T-helper 1 cell treated with Interleukin-12 subunit alpha and Interleukin-12 subunit beta and Interleukin-4 antibody, amounts not matched to agents 30 μg/mL and 1 μg/mL, for 36 hours (primary cell): Measurements from ENCODE around the gene SNCAIP.
"Not testable (repeated sequence)": the region's sequence is repeated elsewhere in the genome, so short reads cannot be mapped to it uniquely, and the experiment has no call there.

Experiments used
- H3K27ac Mint-ChIP-seq: one replicate; pipeline ENCODE4 v1.8.0; 2021; ENCODE audit warnings: mild to moderate bottlenecking, mixed read lengths
- H3K27me3 Mint-ChIP-seq: one replicate; pipeline ENCODE4 v1.8.0; 2021; ENCODE audit warnings: low read depth, mixed read lengths
- H3K36me3 Mint-ChIP-seq: one replicate; pipeline ENCODE4 v1.8.0; 2021; ENCODE audit warnings: low read depth, mixed read lengths
- H3K4me1 Mint-ChIP-seq: one replicate; pipeline ENCODE4 v1.8.0; 2021; ENCODE audit warnings: low read depth, mixed read lengths
- H3K4me3 Mint-ChIP-seq: one replicate; pipeline ENCODE4 v1.8.0; 2021; ENCODE audit warnings: mild to moderate bottlenecking, moderate library complexity, mixed read lengths
- H3K9me3 Mint-ChIP-seq: one replicate; pipeline ENCODE4 v1.8.0; 2021; ENCODE audit warnings: mixed read lengths

Gene SNCAIP

DNA sequence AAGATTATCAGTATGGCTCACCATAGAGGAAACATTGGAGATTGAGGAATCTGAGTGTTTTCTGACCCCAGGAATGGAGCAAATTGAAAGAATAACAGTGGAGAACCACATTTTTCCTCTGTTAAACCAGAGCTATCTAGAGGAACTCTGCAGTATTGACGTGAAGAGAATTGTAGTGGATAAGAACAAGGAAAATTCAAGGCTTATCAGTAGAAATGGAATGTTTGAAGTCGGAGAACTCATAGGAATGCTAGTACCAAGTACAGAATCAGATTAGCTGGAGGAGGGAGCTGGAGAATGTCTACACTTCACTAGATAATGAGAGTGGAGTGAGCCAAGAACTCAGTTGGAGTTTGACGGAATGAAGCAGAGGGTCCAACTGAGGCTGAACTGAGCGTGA, 50.3 kb downstream of the SNCAIP start:
- Mint-ChIP-seq H3K9me3 (no peaks in the 10 kb centered on the region), H3K4me1 (no peaks in the 10 kb centered on the region), H3K4me3 (no peak overlapping the region), H3K27me3 (no peaks in the 10 kb centered on the region), H3K36me3 (no peaks in the 10 kb centered on the region), H3K27ac (no peak overlapping the region)

DNA sequence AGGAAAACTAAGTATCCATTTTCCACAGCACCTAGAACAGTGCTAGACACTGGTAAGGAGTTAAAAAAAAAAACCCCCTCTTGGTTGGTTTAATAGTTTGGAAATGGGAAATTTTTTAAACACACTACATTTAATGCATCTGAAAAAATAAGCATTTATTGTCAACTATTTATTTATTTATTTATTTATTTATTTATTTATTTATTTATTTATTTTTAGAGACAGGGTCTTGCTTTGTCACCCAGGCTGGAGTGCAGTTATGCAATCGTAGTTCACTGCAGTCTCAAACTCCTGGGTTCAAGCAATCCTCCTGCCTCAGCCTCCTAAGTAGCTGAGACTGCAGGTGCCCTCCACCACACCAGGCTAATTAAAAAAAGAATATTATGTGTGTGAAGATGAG, 51.6 kb downstream of the SNCAIP start:
- H3K4me3 Mint-ChIP-seq: no peak overlapping the region
- H3K36me3 Mint-ChIP-seq: no peaks in the 10 kb centered on the region
- no peaks in the 10 kb centered on the region for H3K27me3 Mint-ChIP-seq
- H3K4me1 Mint-ChIP-seq: no peaks in the 10 kb centered on the region
- no peaks in the 10 kb centered on the region for H3K9me3 Mint-ChIP-seq
- H3K27ac Mint-ChIP-seq: no peak overlapping the region

DNA sequence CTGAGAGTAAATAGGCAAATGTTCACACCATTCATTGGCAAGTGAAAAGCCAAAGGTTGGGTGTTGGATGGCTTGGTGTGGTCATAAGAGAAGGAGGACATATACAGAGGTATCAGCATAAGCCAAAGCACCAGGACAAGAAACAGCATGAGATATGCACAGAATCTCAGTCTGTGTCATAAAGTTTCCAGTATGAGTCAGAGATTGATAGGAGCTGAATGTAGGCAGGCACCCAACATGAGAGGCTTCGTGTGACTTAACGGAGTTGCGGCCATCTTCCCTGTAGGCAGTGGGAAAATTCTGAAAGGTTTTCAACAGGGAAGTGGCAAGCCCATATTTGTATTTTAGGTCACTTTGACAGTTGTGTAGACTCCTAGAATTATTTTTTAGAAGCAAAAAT, 54.5 kb downstream of the SNCAIP start:
- no peaks in the 10 kb centered on the region for H3K36me3 Mint-ChIP-seq
- no peaks in the 10 kb centered on the region for H3K4me1 Mint-ChIP-seq
- no peak overlapping the region for H3K27ac Mint-ChIP-seq
- no peak overlapping the region for H3K4me3 Mint-ChIP-seq
- no peaks in the 10 kb centered on the region for H3K9me3 Mint-ChIP-seq
- H3K27me3 Mint-ChIP-seq: no peaks in the 10 kb centered on the region

DNA sequence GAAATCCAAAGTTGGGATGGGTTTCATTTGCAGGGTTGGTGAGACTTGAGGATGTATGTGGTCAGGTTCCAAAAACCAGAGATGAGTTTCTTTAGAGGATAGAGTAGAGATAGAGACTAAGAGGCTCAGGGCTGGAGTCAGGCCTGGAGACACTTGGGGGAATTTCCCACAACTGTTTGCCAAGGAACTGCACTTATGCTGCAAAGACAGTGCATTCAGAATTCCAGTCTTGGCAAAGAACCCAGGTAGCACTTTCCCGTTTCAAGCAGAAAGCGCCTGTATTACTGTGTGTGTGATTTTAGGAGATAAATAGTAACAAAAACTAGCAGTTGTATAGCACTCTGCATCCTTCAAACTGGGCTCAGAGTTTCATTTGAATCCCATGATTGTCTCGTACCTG, 55.4 kb downstream of the SNCAIP start:
- no peak overlapping the region for H3K4me3 Mint-ChIP-seq
- no peaks in the 10 kb centered on the region for H3K9me3 Mint-ChIP-seq
- H3K27ac Mint-ChIP-seq: no peak overlapping the region
- H3K27me3 Mint-ChIP-seq: no peaks in the 10 kb centered on the region
- H3K4me1 Mint-ChIP-seq: no peaks in the 10 kb centered on the region
- H3K36me3 Mint-ChIP-seq: no peaks in the 10 kb centered on the region

DNA sequence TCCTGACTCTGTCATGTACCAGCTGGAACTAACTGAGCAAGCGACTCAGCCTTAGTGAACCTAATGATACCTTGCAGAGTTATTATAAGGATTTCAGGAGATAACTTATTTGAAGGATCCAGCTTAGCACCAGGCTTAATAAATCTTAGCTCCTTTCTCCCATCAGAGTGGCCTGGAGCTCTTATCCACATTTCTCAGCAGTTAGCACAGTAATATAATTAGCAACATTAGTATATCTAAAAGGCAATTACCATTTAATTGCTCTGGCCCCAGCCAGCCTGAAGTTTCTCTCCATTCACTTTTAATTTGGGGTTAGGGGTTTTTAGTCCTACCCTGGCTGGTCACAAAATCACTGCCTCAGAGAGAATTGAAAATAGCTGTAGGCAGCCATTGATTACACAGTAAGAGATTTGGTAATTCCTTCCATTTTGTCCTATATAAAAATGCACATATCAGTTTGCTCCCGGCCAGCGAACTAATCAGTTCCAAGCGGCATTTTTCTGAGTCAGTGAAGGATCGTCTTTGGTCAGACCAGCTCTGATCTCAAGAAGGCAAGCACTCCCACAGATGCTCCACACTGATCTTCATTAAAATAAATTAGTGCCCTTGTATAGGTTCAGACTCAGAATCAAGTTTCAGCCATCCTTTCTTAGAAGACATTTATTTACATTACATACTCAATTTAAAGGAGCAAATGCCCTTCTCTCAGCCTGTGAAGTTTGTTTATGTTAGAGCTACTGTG, 56.6 kb downstream of the SNCAIP start:
- H3K4me1 Mint-ChIP-seq: no peaks in the 10 kb centered on the region
- H3K9me3 Mint-ChIP-seq: no peaks in the 10 kb centered on the region
- no peak overlapping the region for H3K4me3 Mint-ChIP-seq

DNA sequence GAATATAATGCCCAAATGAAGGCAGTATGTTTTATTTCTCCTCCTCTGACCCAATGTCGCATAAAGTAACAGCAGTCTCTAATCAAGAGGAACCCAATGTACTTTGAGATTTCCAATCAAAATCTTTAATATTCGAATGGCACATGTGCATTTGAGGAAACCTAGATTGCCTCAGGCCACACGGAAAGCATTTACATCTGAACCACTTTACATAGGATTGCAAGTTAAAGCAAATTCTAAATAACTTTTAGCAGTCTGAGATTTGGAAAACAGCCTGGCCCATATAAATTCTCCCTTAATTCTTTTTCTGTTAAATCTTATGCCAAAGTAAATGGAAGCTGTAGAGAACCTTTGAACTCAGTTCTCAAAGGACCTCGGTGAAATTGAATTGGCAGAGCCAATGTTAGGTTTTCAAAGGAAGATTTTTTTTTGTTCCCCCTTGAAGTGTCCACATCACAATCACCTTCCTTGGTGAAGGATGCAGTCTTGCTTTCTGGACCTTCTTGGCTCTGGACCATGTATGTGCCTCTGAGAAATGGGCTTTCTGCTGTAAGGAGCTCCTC, 57.3 kb downstream of the SNCAIP start:
- no peaks in the 10 kb centered on the region for H3K9me3 Mint-ChIP-seq
- H3K4me1 Mint-ChIP-seq: no peaks in the 10 kb centered on the region
- no peak overlapping the region for H3K4me3 Mint-ChIP-seq
- no peak overlapping the region for H3K27ac Mint-ChIP-seq
- no peaks in the 10 kb centered on the region for H3K36me3 Mint-ChIP-seq
- no peaks in the 10 kb centered on the region for H3K27me3 Mint-ChIP-seq

More for the DNA sequence above, 56.6 kb downstream of the SNCAIP start:
- Mint-ChIP-seq H3K27me3 (no peaks in the 10 kb centered on the region), H3K27ac (no peak overlapping the region), H3K36me3 (no peaks in the 10 kb centered on the region)

DNA sequence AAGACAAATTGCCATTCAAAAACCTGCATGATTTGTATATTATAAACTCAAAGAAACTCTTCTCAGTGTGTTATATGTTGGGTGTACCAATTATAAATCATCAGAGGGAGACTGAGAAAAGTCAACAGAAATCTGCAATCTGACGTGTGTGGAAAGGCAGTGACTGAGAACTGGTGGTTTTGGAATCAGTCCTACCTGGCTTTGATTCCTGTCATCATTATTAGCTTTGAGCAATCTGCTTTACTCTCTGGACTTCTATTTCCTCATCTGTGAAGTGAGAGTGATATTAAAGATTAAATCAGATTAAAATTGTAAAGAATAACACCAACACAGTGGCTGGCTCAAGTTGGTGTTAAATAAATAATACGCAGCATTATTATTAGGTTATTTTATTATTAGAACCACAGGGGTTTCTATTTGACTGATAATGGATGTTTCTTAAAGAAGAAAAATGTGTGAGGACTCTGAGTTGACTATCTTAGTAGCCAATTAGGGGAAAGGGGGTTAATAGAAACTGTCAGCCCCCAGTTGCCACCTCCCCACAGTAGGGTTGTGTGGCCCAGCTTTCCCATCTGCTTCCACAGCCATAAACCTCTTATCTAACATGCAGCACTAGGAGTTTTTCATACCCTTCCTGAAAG, 59.6 kb downstream of the SNCAIP start:
- Mint-ChIP-seq H3K27ac (no peak overlapping the region), H3K9me3 (no peaks in the 10 kb centered on the region), H3K4me1 (no peaks in the 10 kb centered on the region), H3K36me3 (no peaks in the 10 kb centered on the region), H3K4me3 (no peak overlapping the region), H3K27me3 (no peaks in the 10 kb centered on the region)

DNA sequence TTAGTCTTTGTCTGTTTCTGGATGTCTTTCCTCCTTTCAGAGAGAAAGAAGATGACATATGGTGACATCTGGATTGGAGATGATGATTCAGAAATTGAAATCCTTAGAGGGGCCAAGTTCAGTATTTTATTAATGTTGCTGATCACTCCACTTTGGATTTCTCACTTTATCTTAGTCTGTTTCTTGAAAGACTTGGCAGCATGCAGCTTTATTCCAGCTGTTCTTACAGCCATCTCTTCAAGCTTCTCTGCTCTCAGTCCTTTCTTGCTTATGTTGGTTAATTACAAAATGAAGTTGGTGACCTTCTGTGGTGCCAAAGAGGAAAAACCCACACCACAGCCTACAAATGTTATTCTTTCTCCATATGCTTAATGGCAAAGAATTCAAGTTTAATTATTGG, 62.1 kb downstream of the SNCAIP start:
- Mint-ChIP-seq H3K4me1 (no peaks in the 10 kb centered on the region), H3K27me3 (no peaks in the 10 kb centered on the region), H3K27ac (no peak overlapping the region), H3K36me3 (no peaks in the 10 kb centered on the region), H3K4me3 (no peak overlapping the region), H3K9me3 (no peaks in the 10 kb centered on the region)

DNA sequence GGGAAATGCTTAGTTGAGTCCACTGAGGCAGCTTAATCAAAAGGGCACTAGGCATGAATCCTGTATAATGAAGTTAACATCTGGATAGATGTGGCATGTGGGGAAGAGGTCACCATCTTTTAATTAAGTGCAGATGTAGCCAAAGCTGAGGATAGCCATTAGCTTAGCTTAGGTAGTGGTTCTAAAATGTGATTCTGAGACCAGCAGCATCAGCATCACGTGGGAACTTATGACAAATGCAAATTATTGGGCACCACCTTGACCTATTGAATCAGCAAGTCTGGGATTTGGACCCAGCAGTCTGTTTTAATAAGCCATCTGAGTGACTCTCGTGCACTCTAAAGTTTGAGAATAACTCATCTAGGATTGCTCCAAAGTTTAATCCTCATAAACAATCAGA, 63.8 kb downstream of the SNCAIP start:
- no peaks in the 10 kb centered on the region for H3K9me3 Mint-ChIP-seq
- no peaks in the 10 kb centered on the region for H3K36me3 Mint-ChIP-seq
- H3K27ac Mint-ChIP-seq: no peak overlapping the region
- H3K27me3 Mint-ChIP-seq: no peaks in the 10 kb centered on the region
- H3K4me3 Mint-ChIP-seq: no peak overlapping the region
- no peaks in the 10 kb centered on the region for H3K4me1 Mint-ChIP-seq

DNA sequence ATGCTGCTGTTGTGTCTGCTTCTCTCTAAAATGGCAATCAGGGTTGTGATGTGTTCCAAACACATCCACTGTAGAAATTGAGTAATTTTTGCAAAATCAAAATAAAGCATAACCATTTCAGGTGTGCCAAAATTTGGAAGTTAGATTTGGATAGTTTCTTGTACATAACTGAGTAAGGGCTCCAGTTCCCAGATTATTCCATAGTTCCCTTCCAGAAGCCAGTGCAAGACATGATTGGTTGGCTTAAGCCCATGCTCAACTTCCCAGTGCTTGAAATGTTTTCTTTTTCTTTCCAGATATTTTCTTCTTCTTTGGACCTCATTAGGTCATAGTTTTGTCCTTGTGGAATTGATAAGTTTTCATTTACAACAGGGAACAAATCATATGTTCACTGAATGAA, 64.2 kb downstream of the SNCAIP start:
- H3K9me3 Mint-ChIP-seq: no peaks in the 10 kb centered on the region
- H3K27me3 Mint-ChIP-seq: no peaks in the 10 kb centered on the region
- no peak overlapping the region for H3K27ac Mint-ChIP-seq
- H3K36me3 Mint-ChIP-seq: no peaks in the 10 kb centered on the region
- no peaks in the 10 kb centered on the region for H3K4me1 Mint-ChIP-seq
- no peak overlapping the region for H3K4me3 Mint-ChIP-seq

DNA sequence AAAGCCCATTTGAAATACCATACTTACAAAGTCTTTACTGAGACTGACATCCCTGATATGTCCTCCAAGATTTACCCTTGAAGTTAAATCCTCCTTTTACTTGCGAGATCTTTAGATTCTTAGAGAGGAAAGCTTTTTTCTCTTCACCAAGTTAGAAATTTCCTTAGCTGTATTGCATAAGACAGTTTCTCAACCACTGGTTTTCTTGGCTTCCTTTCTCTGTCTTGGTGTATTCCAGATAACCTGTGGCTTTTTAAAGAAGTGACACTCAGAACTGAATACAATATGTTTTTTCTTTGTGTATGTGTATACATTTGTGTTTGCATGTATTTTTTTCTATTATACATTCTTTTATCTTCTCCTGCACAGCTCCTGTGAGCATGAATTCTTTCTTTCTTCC, 65.0 kb downstream of the SNCAIP start:
- H3K27ac Mint-ChIP-seq: no peak overlapping the region
- no peaks in the 10 kb centered on the region for H3K9me3 Mint-ChIP-seq
- H3K27me3 Mint-ChIP-seq: no peaks in the 10 kb centered on the region
- no peaks in the 10 kb centered on the region for H3K36me3 Mint-ChIP-seq
- no peaks in the 10 kb centered on the region for H3K4me1 Mint-ChIP-seq
- no peak overlapping the region for H3K4me3 Mint-ChIP-seq

DNA sequence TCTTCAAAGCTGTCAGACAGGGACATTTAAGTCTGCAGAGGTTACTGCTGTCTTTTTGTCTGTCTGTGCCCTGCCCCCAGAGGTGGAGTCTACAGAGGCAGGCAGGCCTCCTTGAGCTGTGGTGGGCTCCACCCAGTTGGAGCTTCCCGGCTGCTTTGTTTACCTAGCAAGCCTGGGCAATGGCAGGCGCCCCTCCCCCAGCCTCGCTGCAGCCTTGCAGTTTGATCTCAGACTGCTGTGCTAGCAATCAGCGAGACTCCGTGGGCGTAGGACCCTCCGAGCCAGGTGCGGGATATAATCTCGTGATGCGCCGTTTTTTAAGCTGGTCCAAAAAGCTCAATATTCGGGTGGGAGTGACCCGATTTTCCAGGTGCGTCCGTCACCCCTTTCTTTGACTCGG, 70.9 kb downstream of the SNCAIP start:
- not testable (repeated sequence) for H3K36me3 Mint-ChIP-seq, H3K27me3 Mint-ChIP-seq, H3K9me3 Mint-ChIP-seq, H3K4me3 Mint-ChIP-seq, H3K4me1 Mint-ChIP-seq, H3K27ac Mint-ChIP-seq

DNA sequence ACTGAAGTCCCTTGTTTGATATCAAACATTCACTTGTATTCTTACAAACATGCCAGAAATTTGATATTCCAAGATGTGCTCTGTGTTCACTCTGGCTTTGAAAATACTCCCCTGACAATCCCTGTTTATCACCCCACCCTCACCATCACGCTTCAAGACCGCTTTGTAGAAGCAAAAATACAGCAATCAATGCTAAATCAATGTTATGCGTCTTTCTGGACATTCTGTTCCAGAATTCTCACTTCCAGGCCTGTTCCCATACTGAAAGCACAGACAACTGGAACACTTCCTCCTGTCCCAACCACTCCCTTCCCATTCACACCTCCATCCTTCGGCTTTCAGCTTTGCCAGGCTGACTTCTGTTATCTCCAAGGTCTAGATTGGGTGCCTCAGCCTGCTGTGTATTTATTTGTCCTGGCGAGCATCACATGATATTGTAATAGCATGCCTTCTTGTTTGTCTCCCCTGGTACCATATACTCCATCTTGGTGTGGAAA, 72.8 kb downstream of the SNCAIP start:
- no peaks in the 10 kb centered on the region for H3K36me3 Mint-ChIP-seq
- H3K4me3 Mint-ChIP-seq: no peak overlapping the region

DNA sequence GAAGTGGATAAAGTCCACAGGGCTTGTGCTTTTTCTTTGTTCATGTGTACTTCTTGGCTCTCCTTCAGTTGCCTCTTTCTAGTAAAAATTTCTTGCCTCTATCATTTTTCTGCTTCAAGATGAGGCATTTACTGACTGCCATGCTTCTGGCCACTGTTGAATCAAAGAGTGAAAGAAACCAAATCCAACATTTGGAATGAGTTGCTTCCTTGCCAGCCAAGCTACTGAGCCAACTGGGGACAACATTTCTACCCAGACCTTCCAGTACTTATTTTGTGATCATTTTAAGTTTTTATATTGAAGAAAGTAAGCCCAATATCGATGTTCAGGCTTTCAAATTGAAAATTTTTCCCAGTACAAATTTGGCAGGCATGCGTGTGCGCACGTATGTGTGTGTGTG, 73.2 kb downstream of the SNCAIP start:
- no peak overlapping the region for H3K4me3 Mint-ChIP-seq
- H3K36me3 Mint-ChIP-seq: no peaks in the 10 kb centered on the region
- no peaks in the 10 kb centered on the region for H3K4me1 Mint-ChIP-seq
- H3K9me3 Mint-ChIP-seq: no peaks in the 10 kb centered on the region
- no peaks in the 10 kb centered on the region for H3K27me3 Mint-ChIP-seq
- H3K27ac Mint-ChIP-seq: no peak overlapping the region

More for the DNA sequence above, 72.8 kb downstream of the SNCAIP start:
- H3K9me3 Mint-ChIP-seq: no peaks in the 10 kb centered on the region
- H3K27me3 Mint-ChIP-seq: no peaks in the 10 kb centered on the region
- H3K27ac Mint-ChIP-seq: no peak overlapping the region
- no peaks in the 10 kb centered on the region for H3K4me1 Mint-ChIP-seq

DNA sequence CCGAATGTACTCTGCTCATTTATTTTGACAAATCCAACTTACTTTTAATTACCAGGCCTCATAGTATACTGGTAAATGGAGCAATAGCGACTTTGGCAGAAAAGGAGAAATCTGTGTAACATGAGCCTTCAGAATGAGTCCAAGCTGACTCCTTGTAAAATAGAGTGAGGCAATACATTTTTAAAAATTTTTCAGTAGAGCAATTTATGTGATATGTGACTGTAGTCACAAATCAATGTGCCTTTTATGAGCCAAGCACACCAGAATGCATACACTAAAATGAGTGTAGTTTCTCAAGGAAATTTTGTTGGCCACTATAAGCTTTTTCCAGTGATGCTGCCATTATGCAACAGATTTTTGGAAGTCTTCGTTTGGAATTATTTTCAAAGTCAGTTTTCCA, 73.8 kb downstream of the SNCAIP start:
- Mint-ChIP-seq H3K27ac (no peak overlapping the region), H3K4me1 (no peaks in the 10 kb centered on the region), H3K4me3 (no peak overlapping the region), H3K9me3 (no peaks in the 10 kb centered on the region), H3K36me3 (no peaks in the 10 kb centered on the region), H3K27me3 (no peaks in the 10 kb centered on the region)
